Skeletal muscle satellite cell (primary cell): Measurements from ENCODE around the gene KRTAP4-7.
"Not testable (repeated sequence)": the region's sequence is repeated elsewhere in the genome, so short reads cannot be mapped to it uniquely, and the experiment has no call there.

Source experiments
- H3K27me3 ChIP-seq: 2 replicates; pipeline ENCODE4 v1.7.0; 2013; ENCODE audit warnings: low read length; ENCODE audit not compliant: control insufficient read depth, insufficient read depth
- H3K36me3 ChIP-seq: 2 replicates; pipeline ENCODE4 v1.7.0; 2013; ENCODE audit warnings: mild to moderate bottlenecking, control low read depth, low read length; ENCODE audit not compliant: insufficient read depth
- H3K4me1 ChIP-seq: 2 replicates; pipeline ENCODE4 v1.7.0; 2013; ENCODE audit warnings: low read length; ENCODE audit not compliant: control insufficient read depth, insufficient read depth
- H3K4me2 ChIP-seq: 2 replicates; pipeline ENCODE4 v1.7.0; 2013; ENCODE audit warnings: mild to moderate bottlenecking, low read length
- H3K4me3 ChIP-seq: 2 replicates; pipeline ENCODE4 v1.7.0; 2013; ENCODE audit warnings: low read length
- H3K9ac ChIP-seq: 2 replicates; pipeline ENCODE4 v1.7.0; 2013; ENCODE audit warnings: mild to moderate bottlenecking, low read depth, low read length, moderate library complexity
- H3K9me3 ChIP-seq: replicated peaks from 2 replicates; pipeline ENCODE4 v1.7.0; 2013; ENCODE audit warnings: mild to moderate bottlenecking, control low read depth, low read length

KRTAP4-7 gene

DNA sequence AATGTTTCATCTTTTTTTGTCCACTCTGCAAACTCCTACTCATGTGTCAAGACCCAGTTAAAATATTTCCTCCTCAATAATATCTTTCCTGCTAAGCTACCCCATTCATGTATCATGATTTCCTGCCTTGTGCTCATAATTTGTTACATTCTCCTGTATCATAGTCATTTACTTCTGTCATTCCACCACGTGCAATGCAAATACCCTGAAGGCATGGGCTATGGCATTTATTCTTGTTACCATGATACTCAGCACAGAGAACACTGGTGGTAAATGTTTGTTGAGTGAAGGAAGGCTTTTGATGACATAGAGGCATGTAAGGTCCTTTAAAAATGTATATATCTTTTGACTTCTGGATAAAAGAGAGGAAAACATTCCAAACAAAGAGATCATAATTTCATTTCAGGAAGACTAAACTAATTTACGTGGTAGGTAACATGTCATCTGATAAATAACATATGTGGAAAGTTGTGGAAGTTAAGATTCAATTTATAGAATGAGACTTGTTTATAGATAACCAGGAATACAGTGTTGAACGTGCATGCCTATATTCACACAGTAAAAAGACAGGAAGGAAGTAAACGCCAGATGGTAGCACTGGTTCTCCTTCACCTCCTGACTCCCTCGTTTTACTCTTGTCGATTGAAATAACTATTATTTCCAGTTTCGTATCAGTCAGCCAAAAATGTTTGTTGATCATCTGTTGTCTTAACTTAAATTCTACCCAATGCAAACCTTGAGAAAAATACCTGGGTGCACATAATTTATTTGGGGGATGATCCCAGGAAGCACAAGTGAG lies 15.9 kb downstream of the KRTAP4-7 start:
- peaks cover 28% of the 10 kb centered on the region for H3K4me1 ChIP-seq
- H3K4me2 ChIP-seq, H3K36me3 ChIP-seq, H3K4me3 ChIP-seq, H3K27me3 ChIP-seq, H3K9me3 ChIP-seq, H3K9ac ChIP-seq: not testable (repeated sequence)

DNA sequence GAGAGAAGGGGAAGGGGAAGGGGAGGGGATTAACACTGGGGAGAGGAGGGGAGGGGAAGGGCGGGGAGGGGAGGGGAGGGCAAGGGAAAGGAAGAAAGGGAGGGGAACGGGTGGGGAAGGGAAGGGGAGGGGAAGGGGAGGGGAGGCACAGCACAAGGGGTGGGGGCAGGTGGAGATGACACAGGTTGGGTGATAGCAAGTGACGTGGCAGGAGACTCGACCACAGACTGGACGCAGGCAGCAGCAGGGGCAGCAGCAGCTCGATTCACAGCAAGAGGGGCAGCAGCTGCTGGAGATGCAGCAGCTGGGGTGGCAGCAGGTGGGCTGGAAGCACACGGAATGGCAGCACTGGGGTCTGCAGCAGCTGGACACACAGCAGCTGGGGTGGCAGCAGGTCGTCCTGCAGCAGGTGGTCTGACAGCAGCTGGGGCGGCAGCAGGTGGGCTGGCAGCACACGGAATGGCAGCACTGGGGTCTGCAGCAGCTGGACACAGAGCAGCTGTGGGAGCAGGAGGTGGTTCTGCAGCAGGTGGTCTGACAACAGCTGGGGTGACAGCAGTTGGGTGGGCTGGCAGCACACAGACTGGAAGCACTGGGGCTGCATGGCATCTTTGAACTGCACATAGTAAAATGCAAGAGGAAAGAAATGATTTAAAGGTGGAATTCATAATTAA lies 17.8 kb downstream of the KRTAP4-7 start, which contains the start of gene KRTAP4-16:
KRTAP4-16 (minus strand) TSS at position 624 of the 674 bp plus-strand sequence; CDS start at position 624, 0 bp downstream.
- Histone ChIP-seq H3K36me3 (no peaks in the 10 kb centered on the region), H3K9me3 (no peaks in the 10 kb centered on the region), H3K4me2 (no peak within 1 kb of the TSS), H3K9ac (no peak within 1 kb of the TSS), H3K4me1 (peaks cover 34% of the 10 kb centered on the region), H3K27me3 (no peaks in the 10 kb centered on the region), H3K4me3 (no peak within 1 kb of the TSS)

GRCh38 chr17:41103896-41104295 lies 19.9 kb downstream of the KRTAP4-7 start:
- Histone ChIP-seq H3K27me3 (no peaks in the 10 kb centered on the region), H3K9me3 (no peaks in the 10 kb centered on the region), H3K36me3 (no peaks in the 10 kb centered on the region), H3K4me2 (no peak overlapping the region), H3K4me3 (no peak overlapping the region), H3K9ac (peak overlapping the region; percentile 21), H3K4me1 (peaks cover 30% of the 10 kb centered on the region)

GRCh38 chr17:41104386-41105038 lies 20.6 kb downstream of the KRTAP4-7 start:
- H3K36me3 ChIP-seq, H3K9me3 ChIP-seq, H3K27me3 ChIP-seq, H3K4me3 ChIP-seq: not testable (repeated sequence)
- Histone ChIP-seq H3K4me2 (peak overlapping the region; percentile 39), H3K9ac (peak overlapping the region; percentile 44), H3K4me1 (peaks cover 26% of the 10 kb centered on the region)

DNA sequence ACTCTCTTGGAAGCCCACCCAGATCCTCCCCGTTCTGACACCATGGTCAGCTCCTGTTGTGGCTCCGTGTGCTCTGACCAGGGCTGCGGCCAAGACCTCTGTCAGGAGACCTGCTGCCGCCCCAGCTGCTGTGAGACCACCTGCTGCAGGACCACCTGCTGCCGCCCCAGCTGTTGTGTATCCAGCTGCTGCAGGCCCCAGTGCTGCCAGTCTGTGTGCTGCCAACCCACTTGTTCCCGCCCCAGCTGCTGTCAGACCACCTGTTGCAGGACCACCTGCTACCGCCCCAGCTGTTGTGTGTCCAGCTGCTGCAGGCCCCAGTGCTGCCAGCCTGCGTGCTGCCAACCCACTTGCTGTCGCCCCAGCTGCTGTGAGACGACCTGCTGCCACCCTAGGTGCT lies 21.4 kb downstream of the KRTAP4-7 start, which contains the start of gene KRTAP4-9:
KRTAP4-9 (plus strand) TSS at position 43 of the 400 bp plus-strand sequence; CDS start at position 43, 0 bp downstream.
- H3K9me3 ChIP-seq, H3K4me3 ChIP-seq, H3K27me3 ChIP-seq, H3K36me3 ChIP-seq: not testable (repeated sequence)
- peak within 1 kb of the TSS; percentile 39 for H3K4me2 ChIP-seq
- peaks cover 25% of the 10 kb centered on the region for H3K4me1 ChIP-seq
- peak within 1 kb of the TSS; percentile 44 for H3K9ac ChIP-seq

DNA sequence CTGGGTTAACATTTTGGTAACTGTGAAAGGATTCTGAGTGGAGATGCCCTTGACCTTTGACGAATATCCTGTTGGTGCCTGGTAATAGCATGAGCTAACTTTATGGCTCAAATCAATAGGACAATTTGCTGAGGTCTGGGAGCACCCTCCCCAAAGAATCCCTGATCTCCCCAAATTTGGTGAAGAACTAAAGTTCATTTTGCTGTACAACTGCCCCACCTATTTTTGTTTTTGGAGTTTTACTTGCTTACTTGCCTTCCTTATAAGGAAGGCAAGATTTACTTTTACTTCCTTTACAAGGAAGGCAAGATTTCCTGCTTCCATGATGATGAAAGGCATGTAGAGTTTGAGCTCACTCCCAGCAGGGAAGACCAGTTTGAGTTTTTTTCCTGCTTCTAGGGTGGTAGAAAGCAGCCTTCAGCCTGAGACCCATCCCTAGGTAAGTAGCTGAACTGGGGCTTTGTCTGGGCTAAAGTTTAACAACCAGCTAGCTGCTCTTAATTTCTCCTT lies 24.0 kb downstream of the KRTAP4-7 start:
- no peaks in the 10 kb centered on the region for H3K36me3 ChIP-seq
- H3K9me3 ChIP-seq: peaks cover under 1% of the 10 kb centered on the region
- H3K27me3 ChIP-seq: no peaks in the 10 kb centered on the region
- no peak overlapping the region for H3K4me3 ChIP-seq
- peak overlapping the region; percentile 18 for H3K9ac ChIP-seq
- H3K4me2 ChIP-seq: no peak overlapping the region
- H3K4me1 ChIP-seq: peaks cover 23% of the 10 kb centered on the region

DNA sequence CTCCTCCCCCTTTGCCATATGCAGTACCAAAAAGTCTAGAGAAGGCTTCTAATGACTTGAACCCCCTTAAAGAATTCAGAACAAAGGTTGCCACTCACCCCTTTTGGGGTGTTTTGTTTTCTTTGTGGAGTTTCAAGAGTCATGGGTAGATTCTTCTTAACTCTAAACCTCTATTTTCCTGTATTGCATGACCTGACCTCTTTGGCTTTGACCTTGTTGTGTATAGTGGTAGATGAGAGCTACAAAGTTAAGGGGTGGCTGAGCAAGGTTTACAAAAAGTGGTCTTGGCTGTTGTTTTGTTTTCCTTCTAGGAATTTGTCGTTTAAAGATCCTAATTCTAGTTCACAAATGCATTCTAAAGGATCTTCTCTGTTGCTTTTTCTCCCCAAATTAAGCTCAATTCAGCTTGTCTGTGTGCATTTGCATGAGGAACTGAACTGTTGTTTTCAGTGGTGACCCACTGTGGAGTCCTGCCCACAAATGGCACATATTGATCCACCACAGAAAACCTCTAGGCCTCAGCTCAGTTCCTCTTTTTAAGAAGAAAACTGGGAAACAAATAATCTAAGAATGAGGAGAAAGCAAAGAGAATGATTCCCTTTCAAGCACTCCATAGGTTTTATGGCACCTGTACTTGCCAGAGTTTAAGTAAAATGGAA lies 24.9 kb downstream of the KRTAP4-7 start:
- H3K4me2 ChIP-seq, H3K36me3 ChIP-seq, H3K9me3 ChIP-seq, H3K4me3 ChIP-seq, H3K27me3 ChIP-seq: not testable (repeated sequence)
- peaks cover 19% of the 10 kb centered on the region for H3K4me1 ChIP-seq
- peak overlapping the region; percentile 18 for H3K9ac ChIP-seq

- Histone ChIP-seq H3K9me3 (peaks cover 3% of the 10 kb centered on the region), H3K4me2 (no peak overlapping the region), H3K4me3 (no peak overlapping the region), H3K27me3 (no peaks in the 10 kb centered on the region), H3K36me3 (no peaks in the 10 kb centered on the region), H3K9ac (peak overlapping the region; percentile 3), H3K4me1 (peaks cover 5% of the 10 kb centered on the region)
These were observed 27.4 kb downstream of the KRTAP4-7 start for GRCh38 chr17:41111151-41111885.

DNA sequence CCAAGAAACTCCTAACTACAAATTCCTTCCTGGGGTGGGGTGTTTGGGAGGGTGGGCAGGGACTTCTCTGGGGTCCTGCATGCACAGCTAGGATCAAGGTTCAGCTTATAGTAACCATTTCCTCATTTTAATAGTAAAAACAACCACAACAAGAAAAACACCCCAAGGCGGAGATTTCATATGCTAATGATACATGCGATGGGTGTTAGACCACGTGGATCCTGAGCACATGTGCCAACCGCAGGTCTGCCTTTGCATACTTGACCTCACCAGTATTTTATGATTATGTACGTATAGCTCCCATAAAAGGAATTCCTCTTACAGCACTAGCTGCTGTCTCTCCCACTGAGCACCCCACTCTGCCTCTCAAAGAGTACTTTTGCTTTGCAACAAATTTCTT lies 32.3 kb downstream of the KRTAP4-7 start:
- H3K27me3 ChIP-seq: no peaks in the 10 kb centered on the region
- no peak overlapping the region for H3K4me3 ChIP-seq
- H3K4me2 ChIP-seq: no peak overlapping the region
- peaks cover 3% of the 10 kb centered on the region for H3K9me3 ChIP-seq
- H3K4me1 ChIP-seq: no peaks in the 10 kb centered on the region
- H3K36me3 ChIP-seq: no peaks in the 10 kb centered on the region
- H3K9ac ChIP-seq: no peak overlapping the region

- not testable (repeated sequence) for H3K4me1 ChIP-seq, H3K9me3 ChIP-seq, H3K4me2 ChIP-seq, H3K4me3 ChIP-seq, H3K36me3 ChIP-seq, H3K9ac ChIP-seq, H3K27me3 ChIP-seq
These were observed 34.0 kb downstream of the KRTAP4-7 start, which contains the start of gene KRTAP4-11 for GRCh38 chr17:41117846-41118386. KRTAP4-11 (minus strand) TSS chr17:41118373; CDS start chr17:41118315, 58 bp downstream.
